ENCODE data around the gene ALDH9A1. TPM values are rescaled to one million over a fixed set of nuclear protein-coding genes. Genes with fewer than 3 reads are reported as not detected.
"Not testable (repeated sequence)": the region's sequence is repeated elsewhere in the genome, so short reads cannot be mapped to it uniquely, and the experiment has no call there.

Gene ALDH9A1
- total and polyA plus RNA-seq, 2 of the 4 experiments (the other 2 are of a cell fraction), result 43.5 to 43.7 TPM

GRCh38 chr1:165638211-165638610 lies 60.2 kb downstream of the ALDH9A1 start:
- H3K56ac ChIP-seq (ENCODE audit: extremely low read depth, insufficient read depth, low read length); H3K4ac ChIP-seq (ENCODE audit: low read depth, low read length); H4K91ac ChIP-seq (ENCODE audit: insufficient read depth, low read depth, low read length); H3K4me2 ChIP-seq (ENCODE audit: low read depth, low read length); H2BK5ac ChIP-seq (ENCODE audit: low read depth, low read length, poor library complexity, severe bottlenecking); DNase-seq; H2BK15ac ChIP-seq (ENCODE audit: low read depth, low read length); H4K5ac ChIP-seq (ENCODE audit: low read depth, low read length); H3K23ac ChIP-seq (ENCODE audit: low read depth, low read length); H3K18ac ChIP-seq (ENCODE audit: low read depth, low read length); ATAC-seq (ENCODE audit: low read depth); H2BK20ac ChIP-seq (ENCODE audit: low read depth, low read length); H3K14ac ChIP-seq (replicated peaks; ENCODE audit: low read depth, low read length); H2BK120ac ChIP-seq (ENCODE audit: low read depth, low read length); H3K27me3 ChIP-seq (ENCODE audit: control insufficient read depth, insufficient read depth, low read length); H3K9ac ChIP-seq (ENCODE audit: low read depth, low read length); H3K27ac ChIP-seq (ENCODE audit: insufficient read depth, low read length); dilution Hi-C loops (cut with HindIII; ENCODE audit: low sequenced_read_pairs, unreplicated experiment); H2AFZ ChIP-seq (replicated peaks; ENCODE audit: low read length, poor library complexity); H3K4me3 ChIP-seq (ENCODE audit: insufficient read depth, low read depth, low read length); POLR2A ChIA-PET (ENCODE audit: unreplicated experiment); H4K8ac ChIP-seq (ENCODE audit: low read depth in 2 of 2, low read length in 2 of 2); H2AK5ac ChIP-seq (ENCODE audit: low read depth, low read length); BruUV-seq (replicated peaks); H3K9me3 ChIP-seq (ENCODE audit: control insufficient read depth, insufficient read depth, low read length); H3K36me3 ChIP-seq (ENCODE audit: control insufficient read depth, insufficient read depth, low read length); H2AK9ac ChIP-seq (replicated peaks; ENCODE audit: low read depth, low read length, poor library complexity); in situ Hi-C loops (cut with MboI; ENCODE audit: low sequenced_read_pairs): not testable (repeated sequence)
- CTCF ChIA-PET, result interaction anchor here (0.9 kb wide), 1 partner anchor 40 kb away, joined by 3 read pairs; no protein-coding TSS in a partner anchor
- H3K4me1 ChIP-seq (ENCODE audit: control insufficient read depth, insufficient read depth, low read length), result peaks cover 12% of the 10 kb centered on the region
- no CpG with 5 or more reads among the region's 7 CpGs for WGBS, 2 experiments (ENCODE audit: extremely low coverage in 2 of 2, insufficient read length in 1 of 2)
- intact Hi-C loops (cut with micrococcal nuclease), result loop anchor here (10.0 kb wide), 1 partner anchor 187 kb away; the partner anchor contains the start of gene UCK2
- peaks cover 48% of the 10 kb centered on the region; the same call in 1 of the 2 replicates for H4K20me1 ChIP-seq (ENCODE audit: insufficient read depth, low read length)
- H3K79me1 ChIP-seq (ENCODE audit: low read depth in 1 of 2, low read length in 2 of 2), result peaks cover 32 to 82% of the 10 kb centered on the region in 2 experiments
- H3K9me1 ChIP-seq (ENCODE audit: insufficient read depth, low read length), result peaks cover 13% of the 10 kb centered on the region
